C4-2B (cell line): ENCODE data around the gene GALM.

Experiments
- CTCF ChIP-seq: fragments of 450-650 bp; conservative IDR thresholded peaks from 2 replicates; pipeline ENCODE4 v1.5.1; 2017; ENCODE audit warnings: mild to moderate bottlenecking
- ZFX ChIP-seq: fragments of 450-650 bp; IDR thresholded peaks from 2 replicates; pipeline ENCODE4 v1.6.1; 2017

- TF ChIP-seq CTCF = no peak
- no peak for TF ChIP-seq ZFX
These were observed 45.6 kb downstream of the GALM start for GRCh38 chr2:38711558-38711957.
